Subcutaneous adipose tissue (tissue), 4 donors: Measurements from ENCODE around the gene NKX2-4. TPM values are rescaled to one million over a fixed set of nuclear protein-coding genes. Genes with fewer than 3 reads are reported as not detected.

Source experiments
- CTCF ChIP-seq: fragments of 450-650 bp; IDR thresholded peaks from one replicate; pipeline ENCODE4 v1.5.1; 2016; ENCODE audit warnings: low read depth, mild to moderate bottlenecking, control low read depth, antibody characterized with exemption, moderate library complexity
- small RNA-seq: library from RNA; depleted of rRNA; stranded (forward); fragments of <200 nt; gene quantifications from one replicate; pipeline ENCODE3, GENCODE V24; 2016
- total RNA-seq, 4 donors: library from RNA; depleted of rRNA; stranded (reverse); fragments of >200 nt; gene quantifications; one replicate each; pipeline ENCODE4 v1.1.0, GENCODE V29; 2016

The NKX2-4 gene
- total RNA-seq, 4 donors from 2014 or later, result not detected

GRCh38 chr20:21358737-21359136 lies 38.6 kb downstream of the NKX2-4 start:
- no peak for TF ChIP-seq CTCF

GRCh38 chr20:21357844-21358243 lies 39.5 kb downstream of the NKX2-4 start:
- TF ChIP-seq CTCF, result no peak

- no peak for TF ChIP-seq CTCF
These were observed 40.9 kb downstream of the NKX2-4 start for GRCh38 chr20:21356386-21356785.

GRCh38 chr20:21355981-21356380 lies 41.3 kb downstream of the NKX2-4 start:
- TF ChIP-seq CTCF, result no peak

GRCh38 chr20:21353236-21353635 lies 44.1 kb downstream of the NKX2-4 start:
- no peak for TF ChIP-seq CTCF

- TF ChIP-seq CTCF, result no peak
These were observed 44.6 kb downstream of the NKX2-4 start for GRCh38 chr20:21352703-21353102.

Small RNA genes lying within 50 kb of the gene (small RNA-seq; reads per million reads assigned to genes)
- not detected for gene RN7SKP140

Other genes with a start within 250 kb of the NKX2-4 start
- gene XRN2, start 94.2 kb downstream of the NKX2-4 start, total RNA-seq, result 10 to 100 TPM; 56.7 to 81.4 (median 73.0) TPM
- gene NKX2-2, start 116.5 kb upstream of the NKX2-4 start, total RNA-seq, result not detected